T-helper 17 cell (primary cell): ENCODE measurements around the gene PRKCZ. TPM values are rescaled to one million over a fixed set of nuclear protein-coding genes. Genes with fewer than 3 reads are reported as not detected.
A peak's percentile ranks its signal among the peaks of the same experiment; 100 is the strongest.

Experiments
- ATAC-seq: fragments of 150-1000 bp; cut with Tn5 transposase; 2 replicates; pipeline ENCODE4 v1.10.0; 2021; ENCODE audit warnings: mild to moderate bottlenecking, moderate library complexity
- DNase-seq, 3 donors: peaks; one replicate each; pipeline versions ENCODE4 v3.0.0 to v3.0.0-alpha.2; 2020 to 2021
- H3K9me3 ChIP-seq: one replicate; pipeline ENCODE4 v1.7.0; 2013; ENCODE audit warnings: low read length, mild to moderate bottlenecking; ENCODE audit not compliant: control insufficient read depth, poor library complexity, severe bottlenecking
- H3K27ac Mint-ChIP-seq: one replicate; pipeline ENCODE4 v1.8.0; 2022; ENCODE audit warnings: mild to moderate bottlenecking, moderate library complexity, mixed read lengths
- H3K27me3 Mint-ChIP-seq: one replicate; pipeline ENCODE4 v1.8.0; 2022; ENCODE audit warnings: mixed read lengths
- H3K36me3 Mint-ChIP-seq: one replicate; pipeline ENCODE4 v1.8.0; 2022; ENCODE audit warnings: low read depth, mixed read lengths
- H3K4me1 Mint-ChIP-seq: one replicate; pipeline ENCODE4 v1.8.0; 2022; ENCODE audit warnings: mild to moderate bottlenecking, mixed read lengths
- H3K4me3 Mint-ChIP-seq: one replicate; pipeline ENCODE4 v1.8.0; 2022; ENCODE audit warnings: mild to moderate bottlenecking, moderate library complexity, mixed read lengths
- total RNA-seq, 4 donors: library from RNA in 2 of 4; stranded (reverse) in 2 of 4; gene quantifications; one replicate each; pipeline ENCODE4 v1.2.3 and lab custom pipeline; 2022 to 2026

The PRKCZ gene
- total RNA-seq, 2 donors from 2014 or later: 26.0 to 33.5 TPM

GRCh38 chr1:2175681-2176454 lies 125.7 kb downstream of the PRKCZ start:
- Mint-ChIP-seq H3K27ac (no peak overlapping the region), H3K27me3 (no peaks in the 10 kb centered on the region), H3K4me3 (no peak overlapping the region), H3K36me3 (peaks cover 3% of the 10 kb centered on the region), H3K4me1 (peaks cover 7% of the 10 kb centered on the region)
- DNase-seq: no peak
- H3K9me3 ChIP-seq: no peaks in the 10 kb centered on the region
- ATAC-seq: no peak

- H3K27me3 Mint-ChIP-seq: no peaks in the 10 kb centered on the region
- peaks cover 3% of the 10 kb centered on the region for H3K36me3 Mint-ChIP-seq
- peaks cover 7% of the 10 kb centered on the region for H3K4me1 Mint-ChIP-seq
- H3K27ac Mint-ChIP-seq: no peak overlapping the region
- ATAC-seq (no peak), DNase-seq (no peak)
- no peak overlapping the region for H3K4me3 Mint-ChIP-seq
- no peaks in the 10 kb centered on the region for H3K9me3 ChIP-seq
These were observed 126.4 kb downstream of the PRKCZ start for GRCh38 chr1:2176615-2177014.

- peaks cover 7% of the 10 kb centered on the region for H3K4me1 Mint-ChIP-seq
- no peaks in the 10 kb centered on the region for H3K9me3 ChIP-seq
- H3K4me3 Mint-ChIP-seq: no peak overlapping the region
- ATAC-seq (no peak), DNase-seq (no peak)
- peak overlapping the region; percentile 21 for H3K27ac Mint-ChIP-seq
- H3K27me3 Mint-ChIP-seq: no peaks in the 10 kb centered on the region
- peaks cover 3% of the 10 kb centered on the region for H3K36me3 Mint-ChIP-seq
These were observed 127.3 kb downstream of the PRKCZ start for GRCh38 chr1:2177541-2177940.

GRCh38 chr1:2177946-2178538 lies 127.8 kb downstream of the PRKCZ start:
- DNase-seq: no peak
- Mint-ChIP-seq H3K27me3 (no peaks in the 10 kb centered on the region), H3K4me1 (peaks cover 6% of the 10 kb centered on the region), H3K27ac (no peak overlapping the region), H3K4me3 (no peak overlapping the region), H3K36me3 (peaks cover 3% of the 10 kb centered on the region)
- no peak for ATAC-seq
- no peaks in the 10 kb centered on the region for H3K9me3 ChIP-seq

- peaks cover 3% of the 10 kb centered on the region for H3K36me3 Mint-ChIP-seq
These were observed 128.7 kb downstream of the PRKCZ start for GRCh38 chr1:2178875-2179274.

GRCh38 chr1:2179283-2180013 lies 129.2 kb downstream of the PRKCZ start:
- no peaks in the 10 kb centered on the region for H3K9me3 ChIP-seq
- H3K36me3 Mint-ChIP-seq: peaks cover 3% of the 10 kb centered on the region
- DNase-seq: no peak
- H3K4me1 Mint-ChIP-seq: peaks cover 7% of the 10 kb centered on the region
- H3K27ac Mint-ChIP-seq: no peak overlapping the region
- no peaks in the 10 kb centered on the region for H3K27me3 Mint-ChIP-seq
- no peak for ATAC-seq
- H3K4me3 Mint-ChIP-seq: peak overlapping the region; percentile 67

More at GRCh38 chr1:2178875-2179274, 128.7 kb downstream of the PRKCZ start:
- DNase-seq: no peak
- no peak overlapping the region for H3K4me3 Mint-ChIP-seq
- peaks cover 9% of the 10 kb centered on the region for H3K4me1 Mint-ChIP-seq
- H3K9me3 ChIP-seq: no peaks in the 10 kb centered on the region
- no peaks in the 10 kb centered on the region for H3K27me3 Mint-ChIP-seq
- no peak overlapping the region for H3K27ac Mint-ChIP-seq
- no peak for ATAC-seq

- H3K27ac Mint-ChIP-seq: no peak overlapping the region
- no peaks in the 10 kb centered on the region for H3K27me3 Mint-ChIP-seq
- no peaks in the 10 kb centered on the region for H3K9me3 ChIP-seq
- no peak for DNase-seq
- peaks cover 3% of the 10 kb centered on the region for H3K36me3 Mint-ChIP-seq
- H3K4me1 Mint-ChIP-seq: peaks cover 5% of the 10 kb centered on the region
- no peak for ATAC-seq
- no peak overlapping the region for H3K4me3 Mint-ChIP-seq
These were observed 130.4 kb downstream of the PRKCZ start for GRCh38 chr1:2180297-2181245.

- Mint-ChIP-seq H3K36me3 (no peaks in the 10 kb centered on the region), H3K27me3 (no peaks in the 10 kb centered on the region), H3K4me3 (no peak overlapping the region), H3K4me1 (peaks cover 5% of the 10 kb centered on the region), H3K27ac (no peak overlapping the region)
- H3K9me3 ChIP-seq: no peaks in the 10 kb centered on the region
- ATAC-seq (no peak), DNase-seq (no peak)
These were observed 131.1 kb downstream of the PRKCZ start for GRCh38 chr1:2181271-2181670.

GRCh38 chr1:2181752-2182151 lies 131.5 kb downstream of the PRKCZ start:
- DNase-seq (no peak), ATAC-seq (no peak)
- H3K9me3 ChIP-seq: no peaks in the 10 kb centered on the region
- Mint-ChIP-seq H3K4me3 (no peak overlapping the region), H3K36me3 (no peaks in the 10 kb centered on the region), H3K4me1 (peaks cover 5% of the 10 kb centered on the region), H3K27me3 (no peaks in the 10 kb centered on the region), H3K27ac (no peak overlapping the region)

GRCh38 chr1:2182376-2182775 lies 132.2 kb downstream of the PRKCZ start:
- no peak for DNase-seq
- ATAC-seq: no peak
- Mint-ChIP-seq H3K27me3 (no peaks in the 10 kb centered on the region), H3K4me3 (no peak overlapping the region), H3K36me3 (no peaks in the 10 kb centered on the region), H3K4me1 (peaks cover 5% of the 10 kb centered on the region), H3K27ac (peak overlapping the region; percentile 60)
- H3K9me3 ChIP-seq: no peaks in the 10 kb centered on the region

- H3K9me3 ChIP-seq: no peaks in the 10 kb centered on the region
- DNase-seq (no peak), ATAC-seq (no peak)
- peak overlapping the region; percentile 60 for H3K27ac Mint-ChIP-seq
- H3K4me1 Mint-ChIP-seq: peaks cover 7% of the 10 kb centered on the region
- H3K27me3 Mint-ChIP-seq: no peaks in the 10 kb centered on the region
- no peaks in the 10 kb centered on the region for H3K36me3 Mint-ChIP-seq
- H3K4me3 Mint-ChIP-seq: no peak overlapping the region
These were observed 133.7 kb downstream of the PRKCZ start for GRCh38 chr1:2183937-2184334.

- H3K9me3 ChIP-seq: no peaks in the 10 kb centered on the region
- no peaks in the 10 kb centered on the region for H3K36me3 Mint-ChIP-seq
- ATAC-seq: no peak
- no peaks in the 10 kb centered on the region for H3K27me3 Mint-ChIP-seq
- no peak for DNase-seq
- H3K4me1 Mint-ChIP-seq: peaks cover 9% of the 10 kb centered on the region
- no peak overlapping the region for H3K27ac Mint-ChIP-seq
- H3K4me3 Mint-ChIP-seq: no peak overlapping the region
These were observed 134.3 kb downstream of the PRKCZ start for GRCh38 chr1:2184531-2184930.

GRCh38 chr1:2184934-2185333 lies 134.7 kb downstream of the PRKCZ start:
- Mint-ChIP-seq H3K4me3 (no peak overlapping the region), H3K4me1 (peaks cover 7% of the 10 kb centered on the region), H3K27ac (no peak overlapping the region), H3K27me3 (no peaks in the 10 kb centered on the region), H3K36me3 (no peaks in the 10 kb centered on the region)
- no peaks in the 10 kb centered on the region for H3K9me3 ChIP-seq
- ATAC-seq (no peak), DNase-seq (no peak)
